GM21825 (cell line): ENCODE measurements around the gene SMIM20.
A peak's percentile ranks its signal among the peaks of the same experiment; 100 is the strongest.

Source experiments
- ATAC-seq: cut with Tn5 transposase; IDR thresholded peaks from one replicate; pipeline ENCODE4 v1.9.1; 2021; ENCODE audit warnings: mild to moderate bottlenecking, moderate library complexity; ENCODE audit not compliant: unreplicated experiment

The SMIM20 gene

DNA sequence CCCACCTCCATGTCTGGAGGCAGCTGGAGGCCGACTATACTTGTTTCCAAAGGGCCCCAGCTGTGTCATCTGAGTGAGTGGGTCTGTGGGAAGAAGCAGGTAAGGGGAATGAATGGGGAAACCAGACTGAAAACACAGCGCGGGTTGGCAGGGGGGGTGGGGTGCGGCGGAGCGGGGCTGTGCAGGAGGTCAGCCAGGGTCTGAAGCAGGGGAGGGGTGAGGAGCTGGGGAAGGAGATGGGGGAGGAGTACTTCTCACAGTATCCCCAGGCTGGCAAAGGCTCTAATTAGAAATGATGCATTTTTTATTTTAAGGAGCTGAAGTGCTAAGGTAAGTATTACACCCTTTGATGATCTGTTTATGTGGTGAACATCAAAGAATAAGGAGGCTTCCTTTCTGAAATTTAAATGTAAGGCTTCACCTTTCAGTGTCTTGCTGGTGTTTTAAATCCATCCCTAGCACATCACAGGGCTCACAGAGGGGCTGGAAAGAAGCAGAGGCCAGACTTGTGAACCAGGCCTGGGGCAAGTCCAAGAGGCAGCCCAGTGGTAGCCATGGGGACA, 37.5 kb downstream of the SMIM20 start:
- ATAC-seq, result no peak

DNA sequence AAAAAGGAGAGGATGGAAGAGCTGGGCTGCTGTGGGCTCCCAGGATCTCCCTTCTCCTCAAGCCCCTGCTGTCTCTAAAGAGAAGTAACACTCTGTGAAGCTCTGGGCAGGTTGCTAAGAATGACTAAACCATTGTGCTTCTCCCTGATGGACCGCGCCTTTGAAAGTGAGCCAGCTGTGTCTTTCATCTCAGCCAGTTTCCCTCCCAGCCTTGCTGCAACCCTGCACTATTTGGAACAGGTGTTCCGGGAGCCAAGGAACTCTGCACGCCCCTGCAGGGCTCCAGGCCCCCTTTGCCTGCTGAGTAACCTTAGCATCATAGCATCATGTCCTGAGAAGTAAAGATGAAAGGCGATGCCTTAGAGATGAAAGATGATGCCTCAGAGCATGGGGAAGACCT, 39.7 kb downstream of the SMIM20 start:
- ATAC-seq, result no peak

DNA sequence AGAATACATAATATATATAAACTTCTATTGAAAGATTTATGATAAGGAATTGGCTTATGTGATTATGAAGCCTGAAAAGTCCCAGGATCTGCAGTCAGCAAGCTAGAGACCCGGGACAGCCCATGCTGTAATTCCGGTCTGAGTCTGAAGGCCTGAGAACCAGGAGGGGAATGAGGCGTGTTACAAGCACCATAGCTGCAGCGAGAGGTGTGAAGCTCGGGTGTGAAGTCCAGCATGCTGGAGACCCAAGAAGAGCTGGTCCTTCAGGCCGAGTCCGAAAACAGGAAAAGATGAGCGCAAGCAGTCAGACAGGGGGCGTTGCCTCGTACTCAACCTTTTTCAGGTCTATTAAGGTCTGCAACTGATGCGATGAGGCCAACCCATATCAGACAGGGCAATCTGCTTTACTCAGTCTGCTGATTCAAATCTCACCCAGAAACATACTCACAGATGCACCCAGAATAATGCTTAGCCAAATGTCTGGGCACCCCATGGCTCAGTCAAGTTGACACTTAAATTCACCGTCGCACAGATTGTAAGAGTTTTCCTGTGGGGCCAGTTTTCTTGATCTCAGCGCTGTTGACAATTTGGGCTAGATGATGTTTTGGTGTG, 40.4 kb downstream of the SMIM20 start:
- ATAC-seq, result no peak

DNA sequence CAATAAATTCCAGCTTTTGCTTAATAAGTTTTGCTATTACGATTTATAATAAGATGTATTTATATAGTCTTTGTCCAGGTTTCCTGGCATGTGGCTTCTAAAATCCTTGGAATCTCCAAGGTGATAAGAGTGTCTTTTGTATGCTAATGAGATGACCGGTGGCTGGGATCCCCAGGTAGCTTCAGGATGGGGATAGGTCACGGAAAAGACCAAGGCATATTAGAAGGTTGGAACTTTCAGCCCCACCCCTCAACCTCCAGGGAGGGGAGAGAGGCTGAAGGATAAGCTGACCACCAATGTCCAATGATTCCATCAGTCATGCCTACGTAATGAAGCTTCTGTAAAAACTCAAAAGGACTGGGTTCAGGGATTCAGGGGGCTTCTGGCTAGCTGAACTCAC, 41.7 kb downstream of the SMIM20 start:
- no peak for ATAC-seq

DNA sequence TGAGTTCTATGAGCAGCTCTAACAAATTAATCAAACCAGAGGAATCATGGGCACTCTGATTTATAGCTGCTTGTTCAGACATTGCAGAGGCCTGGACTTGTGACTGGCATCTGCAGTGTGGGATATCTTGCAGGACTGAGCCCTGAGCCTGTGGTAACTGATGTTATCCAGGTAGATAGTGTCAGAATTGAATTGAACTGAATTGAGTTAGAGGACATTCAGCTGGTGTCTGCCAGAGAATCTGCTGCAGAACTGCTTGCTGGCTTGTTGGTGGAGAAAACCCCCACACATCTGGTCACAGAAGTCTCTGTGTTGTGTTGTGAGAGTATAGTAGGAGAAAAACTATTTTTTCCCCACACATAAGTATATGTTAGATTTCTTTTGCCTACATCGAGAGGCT, 42.2 kb downstream of the SMIM20 start:
- no peak for ATAC-seq

DNA sequence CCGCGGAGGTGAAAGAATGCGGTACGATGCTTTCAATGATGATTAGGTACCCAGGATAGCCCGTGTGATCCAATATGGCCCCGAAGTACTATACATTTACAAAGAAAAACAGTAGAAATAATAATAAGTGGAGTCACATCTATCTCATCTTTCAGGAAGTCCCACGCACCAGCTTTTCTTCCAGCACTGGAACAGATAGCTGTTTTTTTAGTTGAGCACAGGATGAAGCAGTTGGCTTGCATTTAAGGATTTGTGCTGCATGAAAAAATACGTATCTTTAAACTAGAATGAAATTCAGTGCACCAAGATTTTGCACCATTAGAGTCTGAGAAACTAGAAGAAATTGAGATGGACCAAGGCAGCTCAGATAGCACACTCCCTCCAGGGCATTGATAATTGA, 44.1 kb downstream of the SMIM20 start:
- no peak for ATAC-seq

DNA sequence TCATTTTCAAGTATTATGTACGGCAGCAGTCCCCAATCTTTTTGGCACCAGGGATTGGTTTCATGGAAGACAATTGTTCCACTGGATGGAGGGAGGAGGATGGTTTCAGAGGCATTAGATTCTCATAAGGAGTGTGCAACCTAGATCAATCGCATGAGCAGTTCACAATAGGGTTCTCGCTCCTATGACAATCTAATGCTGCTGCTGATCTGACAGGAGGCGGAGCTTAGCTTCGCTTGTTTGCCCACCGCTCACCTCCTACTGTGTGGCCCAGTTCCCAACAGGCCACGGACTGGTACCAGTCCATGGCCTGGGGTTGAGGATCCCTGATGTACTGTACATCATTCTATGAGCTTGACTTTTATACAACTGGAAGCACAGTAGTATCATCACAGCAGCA, 48.4 kb downstream of the SMIM20 start:
- ATAC-seq, result no peak

DNA sequence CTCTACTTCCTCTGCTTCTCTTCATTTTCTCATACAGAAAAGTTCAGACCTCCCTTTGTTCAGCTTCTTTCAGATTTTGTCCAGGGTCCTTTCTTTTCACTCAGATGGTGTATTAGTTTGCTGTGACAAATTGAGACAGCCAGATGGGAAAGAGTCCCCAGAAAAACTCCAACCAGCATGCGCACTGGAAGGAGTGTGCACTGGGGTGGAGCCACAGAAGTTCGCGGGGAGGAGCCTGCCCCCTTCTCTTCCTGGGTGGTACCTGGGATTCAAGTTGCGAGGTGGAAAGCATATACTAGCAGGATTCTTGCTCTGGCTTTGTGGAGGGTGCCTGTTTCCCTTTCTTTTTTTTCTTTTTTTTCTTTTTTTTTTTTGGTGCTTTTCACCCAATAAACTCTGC, 51.6 kb downstream of the SMIM20 start:
- ATAC-seq, result no peak

DNA sequence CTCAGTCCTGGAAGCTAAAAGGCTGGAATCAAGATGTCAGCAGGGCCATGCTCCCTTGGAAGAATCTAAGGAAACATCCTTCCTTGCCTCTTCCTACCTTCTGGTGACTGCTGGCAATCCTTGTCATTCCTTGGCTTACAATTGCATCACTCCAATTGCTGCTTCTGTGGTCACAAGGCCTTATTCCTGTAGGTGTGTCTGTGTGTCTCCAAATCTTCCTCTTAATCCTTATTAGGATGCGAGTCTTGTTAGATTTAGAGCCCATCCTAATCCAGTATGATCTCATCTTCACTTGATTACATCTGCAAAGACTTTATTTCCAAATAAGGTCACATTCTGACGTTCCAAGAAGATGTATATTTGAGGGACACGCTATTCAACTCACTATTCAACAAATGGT, 52.2 kb downstream of the SMIM20 start:
- ATAC-seq, result no peak

DNA sequence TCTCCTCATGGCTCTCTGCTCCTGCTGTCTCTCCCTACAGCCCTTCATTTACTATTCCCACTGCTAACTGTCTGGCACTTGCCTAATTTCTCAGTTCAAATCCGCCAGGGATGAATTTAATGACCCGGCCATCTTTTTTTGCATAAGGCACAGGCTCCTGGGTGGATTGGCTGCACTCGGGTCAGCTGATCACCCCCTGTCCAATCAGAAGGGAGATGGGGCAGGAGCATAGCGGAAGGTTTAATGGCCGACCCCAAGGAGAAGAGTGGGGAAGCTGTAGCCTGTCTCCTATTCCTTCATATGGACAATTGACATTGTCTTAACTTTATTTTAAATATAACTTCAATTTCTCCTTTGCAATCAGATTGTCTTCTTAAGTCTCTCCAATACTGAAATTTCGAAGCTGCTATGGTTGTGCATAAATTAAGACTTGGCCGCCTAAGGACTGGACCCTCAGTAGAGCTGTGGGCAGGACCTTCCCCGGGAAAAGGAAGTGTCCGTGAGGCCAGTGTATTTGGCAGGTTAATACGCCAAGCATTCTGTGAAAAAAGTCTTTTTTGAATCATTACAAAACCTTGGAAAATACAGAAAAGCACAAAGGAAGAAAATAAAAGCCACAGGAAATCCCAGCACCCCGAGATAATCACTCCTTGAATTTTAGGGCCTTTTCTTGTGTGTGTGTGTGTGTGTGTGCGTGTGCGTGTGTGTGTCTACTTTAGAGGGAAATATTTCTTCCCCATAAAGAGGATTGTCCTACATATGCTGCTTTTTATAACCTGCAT, 55.5 kb downstream of the SMIM20 start:
- no peak for ATAC-seq

DNA sequence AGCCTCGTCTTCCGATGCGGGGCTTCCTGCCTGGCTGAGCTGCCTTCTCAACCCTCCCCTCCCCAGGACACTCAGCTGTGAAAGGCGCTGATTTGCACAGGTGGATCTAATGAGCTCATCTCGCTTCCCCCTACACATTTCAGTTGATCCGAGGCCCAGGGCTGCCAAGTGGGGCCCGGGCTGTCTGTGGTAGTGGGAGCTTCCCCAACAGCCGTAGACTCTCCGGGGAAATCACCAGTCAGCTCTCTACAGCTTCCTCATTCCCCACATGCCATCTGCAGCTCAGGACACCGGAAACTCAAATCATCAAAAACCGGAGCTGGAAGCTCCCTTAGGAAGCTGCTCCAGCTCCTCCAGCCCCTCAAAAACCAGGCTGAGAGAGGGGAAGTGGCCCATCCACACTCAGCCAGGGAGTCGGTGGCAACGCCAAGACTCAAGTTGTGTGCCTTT, 56.2 kb downstream of the SMIM20 start:
- ATAC-seq, result peak; percentile 73

DNA sequence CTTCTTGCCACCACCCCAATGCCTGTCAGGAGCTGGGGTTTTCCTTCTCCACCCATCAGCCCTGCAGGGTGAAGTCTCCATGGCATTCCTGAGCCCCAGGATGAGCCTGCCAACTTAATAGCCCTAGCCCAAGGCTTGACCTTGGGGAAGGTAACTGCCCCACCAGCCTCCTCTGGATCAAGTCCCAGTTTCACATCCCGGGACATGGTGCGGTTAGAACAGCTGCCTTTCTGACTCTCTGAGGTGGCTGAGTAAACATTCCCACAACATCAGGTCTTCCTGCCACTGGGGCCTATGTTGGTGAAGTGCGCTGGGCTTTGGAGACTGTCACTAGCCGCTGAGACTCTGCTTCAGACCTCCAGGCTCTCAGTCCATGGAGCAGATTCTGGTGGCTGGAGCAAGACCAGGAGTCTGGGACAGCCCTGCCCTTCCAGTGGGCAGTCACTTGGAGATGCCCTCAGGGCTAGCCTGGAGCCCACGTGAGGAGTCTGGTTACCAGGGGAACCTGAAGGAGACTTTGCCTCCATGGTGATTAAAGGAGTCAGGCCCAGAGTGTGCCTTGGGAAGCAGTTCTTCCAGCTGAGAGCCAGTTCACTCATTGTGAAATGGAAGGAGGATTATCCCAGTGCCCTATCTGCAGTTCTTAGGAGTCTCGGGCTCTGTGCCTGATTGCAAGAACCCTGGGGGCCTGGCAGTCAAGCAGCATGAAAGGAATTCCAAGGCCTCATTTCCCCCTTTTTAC, 56.8 kb downstream of the SMIM20 start:
- no peak for ATAC-seq

DNA sequence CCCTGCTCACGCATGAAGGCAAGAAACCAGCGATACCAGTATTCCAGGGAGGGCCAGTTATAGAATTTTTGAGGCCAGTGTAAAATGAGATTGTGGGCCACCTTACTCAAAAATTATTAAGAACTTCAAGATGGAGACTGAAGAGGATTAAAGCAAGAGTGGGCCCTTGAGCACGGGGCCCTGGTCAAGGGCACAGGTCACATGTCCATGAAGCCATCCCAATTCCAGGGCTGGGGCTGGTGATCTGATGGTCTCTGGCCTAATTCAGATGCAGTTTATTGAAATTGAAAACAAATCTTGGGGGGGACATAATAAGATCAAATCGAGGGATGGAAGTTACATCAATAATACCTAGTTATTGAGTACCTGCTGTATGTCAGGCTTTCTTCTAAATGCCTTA, 58.3 kb downstream of the SMIM20 start:
- no peak for ATAC-seq

DNA sequence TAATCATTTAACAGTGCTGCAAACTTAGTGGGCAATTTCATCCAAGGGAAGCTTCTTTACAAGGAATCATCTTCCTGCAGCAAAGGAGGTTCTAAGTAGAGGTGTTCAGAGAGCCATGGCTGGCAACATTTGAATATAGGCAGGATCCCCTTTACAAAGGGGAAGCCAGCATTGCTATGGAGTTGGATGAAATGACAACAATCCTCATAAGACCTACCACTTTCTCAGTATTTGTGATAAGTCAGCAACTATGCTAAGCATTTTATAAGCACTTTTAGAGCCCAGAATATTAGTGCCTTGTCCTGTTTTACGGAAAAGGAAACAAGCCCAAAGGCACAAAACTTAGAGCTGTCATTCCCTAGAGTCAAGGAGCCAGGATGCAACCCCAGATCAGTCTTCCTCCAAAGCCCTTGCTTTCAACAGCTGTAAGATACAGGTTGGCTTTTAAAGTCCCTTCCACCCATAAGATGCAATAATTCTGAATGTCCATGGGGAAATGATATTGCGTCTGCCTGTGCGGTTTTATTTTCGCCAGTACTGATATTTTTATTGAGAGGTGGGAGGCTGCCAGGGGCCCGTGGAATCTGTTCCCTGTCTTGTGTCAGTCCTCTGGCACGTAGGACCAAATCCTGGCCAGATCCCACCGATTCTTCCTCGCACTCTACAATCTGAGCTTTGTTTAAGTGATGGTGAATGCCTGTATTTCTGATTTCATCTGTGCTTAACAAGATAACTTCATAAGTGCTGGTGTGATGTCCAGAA, 59.1 kb downstream of the SMIM20 start:
- no peak for ATAC-seq

DNA sequence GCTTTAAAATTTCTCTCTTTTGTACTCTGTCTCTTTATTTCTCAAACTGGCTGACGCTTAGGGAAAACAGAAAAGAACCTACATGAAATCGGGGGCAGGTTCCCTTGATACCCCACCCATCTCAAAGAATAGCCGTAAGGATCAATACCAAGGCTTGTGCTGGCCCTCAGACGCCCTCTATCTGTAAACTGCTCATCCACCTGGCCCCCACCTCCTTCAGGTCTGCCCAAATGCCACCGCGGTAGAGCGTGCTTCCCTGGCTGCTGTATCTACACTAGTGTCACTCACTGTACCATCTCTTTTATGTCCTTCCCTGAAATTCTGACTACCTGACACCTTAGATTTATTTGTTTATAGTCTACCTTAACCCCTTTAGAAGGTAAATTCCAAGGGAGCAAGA, 62.8 kb downstream of the SMIM20 start:
- ATAC-seq, result no peak

DNA sequence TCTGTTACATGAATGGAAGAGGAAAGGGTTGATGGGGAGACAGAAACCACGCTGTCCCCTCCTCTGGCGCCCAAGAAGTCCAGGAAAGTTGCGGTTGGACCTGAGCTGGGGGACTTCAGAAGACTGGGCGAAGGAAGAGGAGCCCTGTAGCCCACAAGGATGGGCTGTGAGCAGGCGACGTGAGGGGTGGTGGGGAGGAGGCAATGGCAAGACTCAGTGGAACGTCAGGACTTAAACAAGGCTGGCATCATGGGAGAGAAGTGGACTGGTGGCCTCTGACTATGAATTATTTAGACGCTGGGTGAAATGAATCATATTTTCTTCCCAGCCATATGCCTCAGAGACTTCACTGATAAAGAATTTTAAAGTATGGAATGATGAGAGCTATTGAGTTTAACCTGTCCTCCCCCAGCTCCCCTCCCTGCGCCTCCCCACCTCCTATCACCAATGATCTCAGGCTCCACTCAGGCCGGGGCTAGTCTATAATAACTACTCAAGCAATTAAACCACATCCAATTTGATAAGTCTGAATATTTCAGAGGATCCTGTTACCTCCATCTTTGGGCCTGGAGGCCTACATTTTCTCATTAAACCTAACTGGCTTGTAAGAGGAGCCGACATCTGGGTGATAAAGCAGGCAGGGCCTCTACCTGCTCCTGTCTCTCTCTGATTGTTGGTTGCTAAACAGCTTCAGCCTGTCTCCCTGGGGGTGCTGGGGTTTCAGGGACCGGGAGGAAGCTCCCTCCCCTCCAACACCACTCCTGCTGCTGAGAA, 63.6 kb downstream of the SMIM20 start:
- no peak for ATAC-seq

DNA sequence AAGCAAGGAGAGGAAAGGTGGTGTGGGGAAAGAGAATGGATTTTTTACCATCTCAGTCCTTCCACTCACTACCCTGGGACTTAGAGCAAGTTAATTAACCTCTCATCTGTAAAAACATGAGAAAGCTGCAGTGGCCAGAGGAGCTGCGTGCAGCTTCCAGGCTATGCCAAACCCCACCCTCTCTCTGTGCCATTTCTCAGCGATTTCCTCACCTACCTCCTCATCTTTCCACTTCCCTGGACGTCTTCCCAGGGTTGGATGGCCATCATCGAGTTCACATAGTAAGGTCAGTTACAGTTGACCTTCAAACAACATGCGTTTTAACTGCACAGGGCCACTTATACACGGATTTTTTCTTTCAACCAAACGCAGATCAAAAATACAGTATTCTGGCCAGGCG, 64.3 kb downstream of the SMIM20 start:
- ATAC-seq, result no peak
